Testis (tissue), 2 donors: ENCODE results near the gene DCUN1D1.

Experiments
- POLR2A ChIP-seq: fragments of 450-650 bp; IDR thresholded peaks from one replicate; pipeline ENCODE4 v1.6.1; 2017; ENCODE audit warnings: antibody characterized with exemption, mild to moderate bottlenecking, moderate library complexity
- TF ChIP-seq, protein P1 (sequence below), 3 experiments: fragments of 450-650 bp in 2 of 3; fragments of 200-600 bp in 1 of 3; sonication (generic) in 1 of 3; IDR thresholded peaks; one replicate each; pipeline ENCODE4 v1.5.1; 2016 to 2019; ENCODE audit warnings: antibody characterized with exemption in 3 of 3, mild to moderate bottlenecking in 2 of 3, moderate library complexity in 1 of 3

DNA sequence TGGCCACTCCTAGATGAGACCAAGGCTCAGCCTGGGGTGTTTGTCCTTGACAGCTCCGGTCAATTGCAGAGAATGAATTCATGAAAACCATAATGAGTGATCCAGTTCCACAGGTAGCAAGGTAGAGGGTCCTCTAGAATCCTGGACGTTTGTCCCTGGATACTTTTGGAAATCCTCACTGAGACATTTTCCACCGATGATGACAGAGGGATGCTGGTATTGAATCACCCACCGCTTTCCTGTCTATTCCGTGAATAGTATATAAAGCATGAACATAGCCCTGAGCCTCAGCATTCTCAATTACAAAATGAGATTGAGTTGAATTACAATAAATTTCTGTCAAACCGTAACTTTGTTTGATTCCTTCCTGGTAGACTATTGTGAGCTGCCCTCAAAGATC lies 5.7 kb upstream of the DCUN1D1 start:
- TF ChIP-seq, protein P1, sequence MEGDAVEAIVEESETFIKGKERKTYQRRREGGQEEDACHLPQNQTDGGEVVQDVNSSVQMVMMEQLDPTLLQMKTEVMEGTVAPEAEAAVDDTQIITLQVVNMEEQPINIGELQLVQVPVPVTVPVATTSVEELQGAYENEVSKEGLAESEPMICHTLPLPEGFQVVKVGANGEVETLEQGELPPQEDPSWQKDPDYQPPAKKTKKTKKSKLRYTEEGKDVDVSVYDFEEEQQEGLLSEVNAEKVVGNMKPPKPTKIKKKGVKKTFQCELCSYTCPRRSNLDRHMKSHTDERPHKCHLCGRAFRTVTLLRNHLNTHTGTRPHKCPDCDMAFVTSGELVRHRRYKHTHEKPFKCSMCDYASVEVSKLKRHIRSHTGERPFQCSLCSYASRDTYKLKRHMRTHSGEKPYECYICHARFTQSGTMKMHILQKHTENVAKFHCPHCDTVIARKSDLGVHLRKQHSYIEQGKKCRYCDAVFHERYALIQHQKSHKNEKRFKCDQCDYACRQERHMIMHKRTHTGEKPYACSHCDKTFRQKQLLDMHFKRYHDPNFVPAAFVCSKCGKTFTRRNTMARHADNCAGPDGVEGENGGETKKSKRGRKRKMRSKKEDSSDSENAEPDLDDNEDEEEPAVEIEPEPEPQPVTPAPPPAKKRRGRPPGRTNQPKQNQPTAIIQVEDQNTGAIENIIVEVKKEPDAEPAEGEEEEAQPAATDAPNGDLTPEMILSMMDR (IDR thresholded peaks at IDR 0.05) = no peak
- TF ChIP-seq POLR2A = no peak
